HCT116 (cell line): ENCODE measurements around the gene GRM1. TPM values are rescaled to one million over a fixed set of nuclear protein-coding genes. Genes with fewer than 3 reads are reported as not detected.

Source experiments
- ATAC-seq: fragments of 200-7000 bp; cut with Tn5 transposase; 2 replicates; pipeline ENCODE4 v1.9.1; 2020; ENCODE audit warnings: mild to moderate bottlenecking, moderate library complexity
- BruUV-seq: library from RNA; stranded (reverse); fragments of 400-500 nt; replicated peaks from 2 replicates; lab custom pipeline; 2021; lab: Mats Ljungman, UMichigan
- CTCF ChIA-PET: fragments of 300-600 bp; sonication (Branson Sonifier 250); formaldehyde crosslinking; loops from one replicate; lab custom pipeline; 2021; ENCODE audit warnings: antibody characterized with exemption; lab: Charles Lee
- POLR2A ChIA-PET: fragments of 300-600, 350-600 bp; sonication (Branson Sonifier 250); formaldehyde crosslinking; loops from one replicate; lab custom pipeline; 2021; ENCODE audit warnings: antibody characterized with exemption; lab: Charles Lee
- RAD21 ChIA-PET, 2 experiments: fragments of 300-600 bp; sonication (Branson Sonifier 250); formaldehyde crosslinking; loops; one replicate each; lab custom pipeline; 2023; ENCODE audit warnings: low total read pairs in 2 of 2; ENCODE audit not compliant: uncharacterized antibody in 2 of 2, unreplicated experiment in 2 of 2, low non-redundant PET in 1 of 2; lab: Charles Lee
- DNase-seq: peaks from one replicate; pipeline ENCODE4 v3.0.0-alpha.2; 2010; ENCODE audit warnings: low read depth, low spot score
- H2AFZ ChIP-seq: fragments of 200-600 bp; shearing (Covaris generic), sonication (generic); 2 replicates; pipeline ENCODE4 v1.6.1; 2017; ENCODE audit warnings: low read depth, mixed run types, mixed read lengths, antibody characterized with exemption, low read length; ENCODE audit not compliant: poor library complexity, severe bottlenecking
- H3K27ac ChIP-seq: 2 replicates; pipeline ENCODE4 v1.5.1; 2012; ENCODE audit warnings: low read depth, low read length
- H3K27me3 ChIP-seq: fragments of 200-600 bp; sonication (generic); 2 replicates; pipeline ENCODE4 v1.6.1; 2016; ENCODE audit warnings: mixed run types, low read length, mixed read lengths; ENCODE audit not compliant: insufficient read depth
- H3K36me3 ChIP-seq, 2 experiments: fragments of 200-500 bp in 1 of 2; fragments of 200-600 bp in 1 of 2; sonication (Bioruptor generic) in 1 of 2; sonication (generic) in 1 of 2; 2 replicates each; pipeline versions ENCODE4 v1.5.1 to v1.6.1; 2014 to 2016; ENCODE audit warnings: low read length in 2 of 2, inconsistent platforms in 1 of 2, mixed read lengths in 1 of 2, mixed run types in 1 of 2; ENCODE audit not compliant: insufficient read depth in 2 of 2, control insufficient read depth in 1 of 2
- H3K4me1 ChIP-seq, 2 experiments: fragments of 200-600 bp in 1 of 2; sonication (generic) in 1 of 2; 2 replicates each; pipeline versions ENCODE4 v1.5.1 to v1.6.1; 2012 to 2017; ENCODE audit warnings: low read length in 2 of 2, inconsistent platforms in 1 of 2, mild to moderate bottlenecking in 1 of 2, mixed read lengths in 1 of 2, mixed run types in 1 of 2, moderate library complexity in 1 of 2; ENCODE audit not compliant: insufficient read depth in 2 of 2, control insufficient read depth in 1 of 2
- H3K4me2 ChIP-seq: fragments of 200-600 bp; sonication (generic); 2 replicates; pipeline ENCODE4 v1.6.1; 2017; ENCODE audit warnings: mixed run types, low read length, mixed read lengths
- H3K4me3 ChIP-seq, 2 experiments: fragments of 200-600 bp in 1 of 2; sonication (generic) in 1 of 2; replicated peaks in 1 of 2; 2 replicates each; pipeline ENCODE4 v1.5.1; 2011 to 2016; ENCODE audit warnings: low read length in 2 of 2, control low read depth in 1 of 2, low read depth in 1 of 2, mild to moderate bottlenecking in 1 of 2, mixed read lengths in 1 of 2, mixed run types in 1 of 2
- H3K79me2 ChIP-seq: fragments of 200-600 bp; sonication (generic); 2 replicates; pipeline ENCODE4 v1.6.1; 2017; ENCODE audit warnings: mild to moderate bottlenecking, mixed run types, low read length, moderate library complexity, mixed read lengths; ENCODE audit not compliant: insufficient read depth
- H3K9ac ChIP-seq: fragments of 200-600 bp; sonication (generic); 2 replicates; pipeline ENCODE4 v1.6.1; 2016; ENCODE audit warnings: low read length, mixed read lengths
- H3K9me2 ChIP-seq: fragments of 200-600 bp; sonication (generic), shearing (Covaris generic); 2 replicates; pipeline ENCODE4 v1.6.1; 2017; ENCODE audit warnings: mixed run types, mild to moderate bottlenecking, moderate library complexity; ENCODE audit not compliant: insufficient read depth
- H3K9me3 ChIP-seq, 2 experiments: fragments of 200-500 bp in 1 of 2; fragments of 200-600 bp in 1 of 2; sonication (Bioruptor generic) in 1 of 2; sonication (generic) in 1 of 2; 2 replicates each; pipeline ENCODE4 v1.6.1; 2014 to 2017; ENCODE audit warnings: low read length in 2 of 2, mixed read lengths in 2 of 2, inconsistent platforms in 1 of 2, low read depth in 1 of 2, mild to moderate bottlenecking in 1 of 2, mixed run types in 1 of 2, moderate library complexity in 1 of 2; ENCODE audit not compliant: control insufficient read depth in 1 of 2, insufficient read depth in 1 of 2
- H4K20me1 ChIP-seq: fragments of 200-600 bp; sonication (generic), shearing (Covaris generic); 2 replicates; pipeline ENCODE4 v1.6.1; 2017; ENCODE audit warnings: mixed run types, mild to moderate bottlenecking, moderate library complexity; ENCODE audit not compliant: insufficient read depth
- CBX3 ChIP-seq: IDR thresholded peaks from 2 replicates; pipeline ENCODE4 v1.6.1; 2012; ENCODE audit warnings: low read depth
- ELF1 ChIP-seq: IDR thresholded peaks from 2 replicates; pipeline ENCODE4 v1.6.1; 2012; ENCODE audit warnings: low read depth, borderline replicate concordance
- SIN3A ChIP-seq: IDR thresholded peaks from 2 replicates; pipeline ENCODE4 v1.6.1; 2012; ENCODE audit warnings: low read depth
- SP1 ChIP-seq: IDR thresholded peaks from 2 replicates; pipeline ENCODE4 v1.6.1; 2012; ENCODE audit warnings: low read depth
- SRF ChIP-seq: IDR thresholded peaks from 2 replicates; pipeline ENCODE4 v1.6.1; 2012; ENCODE audit warnings: low read depth
- TCF7L2 ChIP-seq: IDR thresholded peaks from 2 replicates; pipeline ENCODE4 v1.7.0; 2011; ENCODE audit warnings: borderline replicate concordance, inconsistent platforms; ENCODE audit not compliant: insufficient read depth, insufficient read length; ENCODE audit errors: extremely low read depth
- ZFX ChIP-seq: fragments of 450-650 bp; IDR thresholded peaks from 2 replicates; pipeline ENCODE4 v1.6.1; 2017
- ZNF274 ChIP-seq: fragments of 200-500 bp; sonication (Bioruptor generic); IDR thresholded peaks from 2 replicates; pipeline ENCODE4 v1.6.1; 2014; ENCODE audit warnings: mild to moderate bottlenecking, low read depth, low read length, inconsistent platforms
- intact Hi-C: fragments of 100-400 bp; cut with micrococcal nuclease; formaldehyde crosslinking; loops from 2 replicates; pipeline ENCODE4 v1.10.0; 2022
- total RNA-seq: library from RNA; stranded (reverse); gene quantifications from one replicate; pipeline ENCODE4 v1.2.1, GENCODE V29; 2021; ENCODE audit not compliant: unreplicated experiment
- TF ChIP-seq, protein P1 (sequence below), 3 experiments: fragments of 200-600 bp in 1 of 3; sonication (generic) in 1 of 3; IDR thresholded peaks in 2 of 3; conservative IDR thresholded peaks in 1 of 3; 2 replicates each; pipeline ENCODE4 v1.5.1; 2012 to 2017; ENCODE audit warnings: low read depth in 2 of 3, low read length in 2 of 3, antibody characterized with exemption in 1 of 3, borderline replicate concordance in 1 of 3, control low read depth in 1 of 3, mild to moderate bottlenecking in 1 of 3, mixed read lengths in 1 of 3, mixed run types in 1 of 3, moderate library complexity in 1 of 3; ENCODE audit not compliant: insufficient read depth in 1 of 3
- TF ChIP-seq, protein P2 (sequence below): IDR thresholded peaks from 2 replicates; pipeline ENCODE4 v1.6.1; 2012

GRM1 gene
- total RNA-seq, 1 experiment from 2014 or later, result not detected

DNA sequence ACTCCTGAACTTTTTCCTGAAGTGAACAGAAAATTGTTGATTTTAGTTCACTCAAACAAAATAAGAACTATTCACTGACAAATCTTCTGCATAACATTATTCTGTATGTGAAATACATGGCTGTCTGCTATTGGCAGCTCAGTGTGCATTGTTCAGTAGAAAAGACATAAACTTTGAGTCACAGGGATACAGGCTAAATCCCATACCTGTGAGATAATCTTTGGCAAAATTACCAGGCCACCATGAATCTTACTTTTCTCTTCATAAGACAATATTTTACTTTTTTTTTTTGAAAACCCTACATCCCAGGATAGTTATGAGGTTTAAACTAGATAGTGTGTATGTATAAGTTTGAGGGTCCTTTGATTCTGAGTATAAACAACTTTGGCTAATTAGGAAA, 224.8 kb downstream of the GRM1 start:
- no peaks in the 10 kb centered on the region for H3K9me2 ChIP-seq
- no TSS peak for BruUV-seq
- no peaks in the 10 kb centered on the region for H3K79me2 ChIP-seq
- no peak for TF ChIP-seq SRF
- TF ChIP-seq, protein P1, sequence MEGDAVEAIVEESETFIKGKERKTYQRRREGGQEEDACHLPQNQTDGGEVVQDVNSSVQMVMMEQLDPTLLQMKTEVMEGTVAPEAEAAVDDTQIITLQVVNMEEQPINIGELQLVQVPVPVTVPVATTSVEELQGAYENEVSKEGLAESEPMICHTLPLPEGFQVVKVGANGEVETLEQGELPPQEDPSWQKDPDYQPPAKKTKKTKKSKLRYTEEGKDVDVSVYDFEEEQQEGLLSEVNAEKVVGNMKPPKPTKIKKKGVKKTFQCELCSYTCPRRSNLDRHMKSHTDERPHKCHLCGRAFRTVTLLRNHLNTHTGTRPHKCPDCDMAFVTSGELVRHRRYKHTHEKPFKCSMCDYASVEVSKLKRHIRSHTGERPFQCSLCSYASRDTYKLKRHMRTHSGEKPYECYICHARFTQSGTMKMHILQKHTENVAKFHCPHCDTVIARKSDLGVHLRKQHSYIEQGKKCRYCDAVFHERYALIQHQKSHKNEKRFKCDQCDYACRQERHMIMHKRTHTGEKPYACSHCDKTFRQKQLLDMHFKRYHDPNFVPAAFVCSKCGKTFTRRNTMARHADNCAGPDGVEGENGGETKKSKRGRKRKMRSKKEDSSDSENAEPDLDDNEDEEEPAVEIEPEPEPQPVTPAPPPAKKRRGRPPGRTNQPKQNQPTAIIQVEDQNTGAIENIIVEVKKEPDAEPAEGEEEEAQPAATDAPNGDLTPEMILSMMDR (IDR thresholded peaks at IDR 0.05 in 2 of 3, conservative IDR thresholded peaks at IDR 0.05 in 1 of 3; ENCODE audit: borderline replicate concordance in 1 of 3, insufficient read depth in 1 of 3, low read depth in 2 of 3, low read length in 2 of 3), result no peak
- TF ChIP-seq SP1, result no peak
- no peak for TF ChIP-seq CBX3
- TF ChIP-seq, protein P2, sequence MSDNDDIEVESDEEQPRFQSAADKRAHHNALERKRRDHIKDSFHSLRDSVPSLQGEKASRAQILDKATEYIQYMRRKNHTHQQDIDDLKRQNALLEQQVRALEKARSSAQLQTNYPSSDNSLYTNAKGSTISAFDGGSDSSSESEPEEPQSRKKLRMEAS, result no peak
- TF ChIP-seq ELF1, result no peak
- no peak for TF ChIP-seq ZNF274
- no peak for TF ChIP-seq TCF7L2
- no peak for TF ChIP-seq ZFX
- TF ChIP-seq SIN3A, result no peak
- H3K4me2 ChIP-seq, result no peak overlapping the region
- ChIA-PET RAD21 (no interaction called here), CTCF (no interaction called here), POLR2A (no interaction called here)
- no peak overlapping the region for H3K9ac ChIP-seq
- ATAC-seq, result no peak
- H4K20me1 ChIP-seq, result no peaks in the 10 kb centered on the region; the same call in 1 of the 2 replicates
- no peak overlapping the region for H3K27ac ChIP-seq
- no peaks in the 10 kb centered on the region for H3K4me1 ChIP-seq
- no peaks in the 10 kb centered on the region for H3K36me3 ChIP-seq
- H3K27me3 ChIP-seq, result 0 out of 2 replicates have a peak, but pooled peaks cover 11% of the 10 kb centered on the region
- DNase-seq, result no peak
- intact Hi-C loops, result no loop called here
- no peaks in the 10 kb centered on the region for H3K9me3 ChIP-seq
- H3K4me3 ChIP-seq, result no peak overlapping the region
- H2AFZ ChIP-seq, result no peak overlapping the region
